Measurements from ENCODE around the gene RBM42. TPM values are rescaled to one million over a fixed set of nuclear protein-coding genes. Genes with fewer than 3 reads are reported as not detected.

Gene RBM42
- total and polyA plus RNA-seq, 9 of the 15 experiments (the other 6 are each of a cell fraction or from before 2014, with no cell fraction given): 5.7 to 149 (median 32.4) TPM

DNA sequence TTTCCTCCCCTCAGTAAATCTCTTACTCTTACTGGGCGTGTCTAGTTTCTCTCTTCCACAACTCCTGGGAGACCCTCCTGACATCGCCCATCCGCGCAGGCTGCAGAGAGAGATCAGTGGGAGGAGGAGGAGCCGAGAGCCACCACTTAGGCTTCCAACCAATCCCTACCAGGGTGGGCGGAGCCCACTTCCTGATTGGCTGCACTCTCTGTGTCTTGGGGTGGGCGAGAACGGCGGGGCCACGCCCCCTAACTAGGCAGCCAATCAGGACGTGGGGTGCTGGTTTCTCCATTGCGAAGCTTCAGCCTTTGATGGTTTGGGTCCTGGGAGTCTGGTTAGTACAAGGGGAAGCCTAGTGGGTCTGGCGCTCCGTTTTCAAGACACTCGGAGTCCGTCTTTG lies 43.0 kb upstream of the RBM42 start, which contains the start of gene PMIS2 (continued):
- no peak for TF ChIP-seq ZNF561 (CRISPR knock-in tag; conservative IDR thresholded peaks at IDR 0.05)
- TF ChIP-seq, protein P1, sequence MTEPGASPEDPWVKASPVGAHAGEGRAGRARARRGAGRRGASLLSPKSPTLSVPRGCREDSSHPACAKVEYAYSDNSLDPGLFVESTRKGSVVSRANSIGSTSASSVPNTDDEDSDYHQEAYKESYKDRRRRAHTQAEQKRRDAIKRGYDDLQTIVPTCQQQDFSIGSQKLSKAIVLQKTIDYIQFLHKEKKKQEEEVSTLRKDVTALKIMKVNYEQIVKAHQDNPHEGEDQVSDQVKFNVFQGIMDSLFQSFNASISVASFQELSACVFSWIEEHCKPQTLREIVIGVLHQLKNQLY (CRISPR knock-in tag; conservative IDR thresholded peaks at IDR 0.05): no peak
- no peak for TF ChIP-seq RBM17 (IDR thresholded peaks at IDR 0.05; ENCODE audit: borderline replicate concordance, low read depth, low read length)
- TF ChIP-seq ELF2 (CRISPR knock-in tag; IDR thresholded peaks at IDR 0.05): no peak
- TF ChIP-seq NRF1 (conservative IDR thresholded peaks at IDR 0.05 in 1 of 2, IDR thresholded peaks at IDR 0.05 in 1 of 2): peak in 1 of 2 experiments; percentile 28; a peak in 1 of 4 replicates
- no peak for TF ChIP-seq MECOM (CRISPR knock-in tag; IDR thresholded peaks at IDR 0.05)
- 0 out of 2 replicates have a peak, but pooled peaks have one; percentile 4 for TF ChIP-seq SPI1 (IDR thresholded peaks at IDR 0.05; ENCODE audit: borderline replicate concordance, low read depth, low read length)

DNA sequence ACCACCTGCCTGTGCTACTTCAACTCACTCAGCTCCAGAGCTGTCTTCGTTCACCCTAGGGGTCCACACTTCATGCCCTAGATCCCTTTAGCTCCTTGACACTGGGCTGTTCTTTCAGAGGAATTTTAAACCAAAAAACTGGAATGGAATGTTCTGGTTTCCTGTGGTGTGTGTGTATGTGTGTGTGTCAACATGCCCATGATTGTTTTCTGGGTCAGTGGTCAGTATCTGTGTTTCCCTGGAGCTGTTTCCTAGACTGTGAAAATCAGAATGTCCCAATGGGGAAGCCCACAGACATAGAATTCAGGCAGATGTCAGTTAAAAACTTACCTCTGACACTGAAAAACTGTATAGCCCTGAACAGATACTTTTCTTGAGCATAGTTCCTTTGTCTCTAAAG lies 41.5 kb upstream of the RBM42 start:
- BruUV-seq (replicated peaks): no TSS peak
- H3K9ac ChIP-seq (ENCODE audit: insufficient read depth in 1 of 2, low read depth in 2 of 2, low read length in 2 of 2): no peak overlapping the region
- no peaks in the 10 kb centered on the region for H3K36me3 ChIP-seq (ENCODE audit: control insufficient read depth, insufficient read depth, low read length)
- no peak overlapping the region for H3K4me3 ChIP-seq
- intact Hi-C loops (cut with micrococcal nuclease) (no loop called here), in situ Hi-C loops (cut with MboI) (no loop called here)
- no peaks in the 10 kb centered on the region for H3K79me2 ChIP-seq (ENCODE audit: control insufficient read depth, insufficient read depth, low read length)
- POLR2A ChIA-PET: no interaction called here
- H3K27ac ChIP-seq (ENCODE audit: extremely low read depth, low read depth, low read length): no peak overlapping the region
- CTCF ChIA-PET (ENCODE audit: low intra/inter-chr PET ratio): no interaction called here
- no peaks in the 10 kb centered on the region for H3K9me3 ChIP-seq (replicated peaks; ENCODE audit: control insufficient read depth, insufficient read depth, low read depth, low read length)
- DNase-seq (ENCODE audit: extremely low read depth in 1 of 4, low spot score in 3 of 4) (no peak), FAIRE-seq (peak; percentile 57), ATAC-seq (no peak)
- H3K9me1 ChIP-seq (ENCODE audit: control insufficient read depth, insufficient read depth, low read length): no peaks in the 10 kb centered on the region
- peaks cover 0 to 6% of the 10 kb centered on the region in 2 experiments; a peak in 3 of 5 replicates for H3K4me1 ChIP-seq (replicated peaks in 1 of 2; ENCODE audit: control insufficient read depth in 2 of 2, insufficient read depth in 2 of 2, low read length in 2 of 2)
- no peak overlapping the region for H2AFZ ChIP-seq (ENCODE audit: low read depth, low read length)
- H3K4me2 ChIP-seq (ENCODE audit: insufficient read depth, low read length): no peak overlapping the region
- WGBS (ENCODE audit: insufficient coverage, low coverage, missing lambda C conversion rate): 0% methylated on average over 1 of the region's 1 CpG
- peaks cover 4 to 16% of the 10 kb centered on the region in 2 experiments; a peak in 3 of 5 replicates for H3K27me3 ChIP-seq (ENCODE audit: control insufficient read depth in 2 of 2, insufficient read depth in 2 of 2, low read length in 2 of 2)
- TF ChIP-seq RHOXF2B (CRISPR knock-in tag; conservative IDR thresholded peaks at IDR 0.05) (no peak), ZNF274 (IDR thresholded peaks at IDR 0.05; ENCODE audit: borderline replicate concordance, low read depth, low read length) (no peak), ZNF586 (CRISPR knock-in tag; conservative IDR thresholded peaks at IDR 0.05) (no peak), SOX6 (IDR thresholded peaks at IDR 0.05) (no peak)
- TF ChIP-seq, protein P2, sequence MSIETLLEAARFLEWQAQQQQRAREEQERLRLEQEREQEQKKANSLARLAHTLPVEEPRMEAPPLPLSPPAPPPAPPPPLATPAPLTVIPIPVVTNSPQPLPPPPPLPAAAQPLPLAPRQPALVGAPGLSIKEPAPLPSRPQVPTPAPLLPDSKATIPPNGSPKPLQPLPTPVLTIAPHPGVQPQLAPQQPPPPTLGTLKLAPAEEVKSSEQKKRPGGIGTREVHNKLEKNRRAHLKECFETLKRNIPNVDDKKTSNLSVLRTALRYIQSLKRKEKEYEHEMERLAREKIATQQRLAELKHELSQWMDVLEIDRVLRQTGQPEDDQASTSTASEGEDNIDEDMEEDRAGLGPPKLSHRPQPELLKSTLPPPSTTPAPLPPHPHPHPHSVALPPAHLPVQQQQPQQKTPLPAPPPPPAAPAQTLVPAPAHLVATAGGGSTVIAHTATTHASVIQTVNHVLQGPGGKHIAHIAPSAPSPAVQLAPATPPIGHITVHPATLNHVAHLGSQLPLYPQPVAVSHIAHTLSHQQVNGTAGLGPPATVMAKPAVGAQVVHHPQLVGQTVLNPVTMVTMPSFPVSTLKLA (conservative IDR thresholded peaks at IDR 0.05): no peak
- TF ChIP-seq, protein P3, sequence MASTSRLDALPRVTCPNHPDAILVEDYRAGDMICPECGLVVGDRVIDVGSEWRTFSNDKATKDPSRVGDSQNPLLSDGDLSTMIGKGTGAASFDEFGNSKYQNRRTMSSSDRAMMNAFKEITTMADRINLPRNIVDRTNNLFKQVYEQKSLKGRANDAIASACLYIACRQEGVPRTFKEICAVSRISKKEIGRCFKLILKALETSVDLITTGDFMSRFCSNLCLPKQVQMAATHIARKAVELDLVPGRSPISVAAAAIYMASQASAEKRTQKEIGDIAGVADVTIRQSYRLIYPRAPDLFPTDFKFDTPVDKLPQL (IDR thresholded peaks at IDR 0.05; ENCODE audit: extremely low read depth, insufficient read length): no peak
- H4K20me1 ChIP-seq (replicated peaks; ENCODE audit: control insufficient read depth, insufficient read depth, low read length): no peaks in the 10 kb centered on the region

Data from K562 (cell line).